NCI-H524 treated with DMSO at 0.1 percent for 48 hours (cell line): Measurements from ENCODE around the gene MTSS2.

Experiments used
- DNase-seq: peaks from one replicate; lab custom pipeline; 2025; lab: John Stamatoyannopoulos, UW

Gene MTSS2

DNA sequence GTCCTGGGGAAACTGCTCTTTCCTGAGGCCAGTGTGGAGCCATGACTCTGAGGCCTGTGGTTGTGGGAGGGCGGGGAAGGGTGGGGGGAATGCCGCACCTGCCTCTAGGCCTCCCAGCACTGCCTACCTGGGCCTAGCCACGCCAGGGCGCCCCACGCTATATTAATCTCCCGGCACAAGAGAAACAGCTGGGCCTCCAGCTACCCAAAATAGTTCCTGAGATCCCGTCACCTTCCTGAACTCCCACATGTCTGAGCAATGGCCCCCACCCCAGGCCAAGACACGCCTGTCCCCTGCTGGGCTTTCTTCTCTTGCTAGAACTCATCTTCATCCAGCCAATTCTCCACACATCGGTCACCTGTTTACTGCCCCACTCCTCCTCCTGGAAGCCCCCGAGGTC lies 13.0 kb upstream of the MTSS2 start:
- DNase-seq, result no peak

DNA sequence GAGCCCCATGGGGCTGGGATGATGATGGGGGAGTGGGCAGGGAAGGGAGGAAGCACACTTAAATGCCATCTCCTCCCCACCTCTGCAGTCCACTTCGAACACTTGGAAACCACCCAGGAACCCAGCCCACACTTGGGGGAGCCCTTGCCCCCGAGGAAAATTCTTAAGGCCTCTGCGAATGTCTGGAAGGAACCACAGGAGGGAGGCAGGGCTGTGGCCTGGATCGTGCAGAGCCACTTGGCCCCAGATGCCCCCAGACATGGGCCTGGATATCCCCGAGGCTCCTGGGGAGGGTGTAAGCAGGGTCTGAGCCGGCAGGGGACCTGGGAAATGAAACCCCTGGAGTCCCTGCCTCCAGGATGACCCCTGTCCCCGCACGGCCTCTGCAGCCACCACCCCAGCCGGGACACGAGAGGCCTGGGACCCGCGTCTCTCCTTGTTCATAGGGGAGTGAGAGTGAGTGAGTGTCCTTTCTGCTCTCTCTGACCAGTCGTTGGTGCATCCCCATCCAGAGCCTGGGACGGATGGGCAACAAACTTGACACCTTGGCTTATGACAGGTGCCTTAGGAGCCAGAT lies 11.8 kb upstream of the MTSS2 start:
- no peak for DNase-seq

DNA sequence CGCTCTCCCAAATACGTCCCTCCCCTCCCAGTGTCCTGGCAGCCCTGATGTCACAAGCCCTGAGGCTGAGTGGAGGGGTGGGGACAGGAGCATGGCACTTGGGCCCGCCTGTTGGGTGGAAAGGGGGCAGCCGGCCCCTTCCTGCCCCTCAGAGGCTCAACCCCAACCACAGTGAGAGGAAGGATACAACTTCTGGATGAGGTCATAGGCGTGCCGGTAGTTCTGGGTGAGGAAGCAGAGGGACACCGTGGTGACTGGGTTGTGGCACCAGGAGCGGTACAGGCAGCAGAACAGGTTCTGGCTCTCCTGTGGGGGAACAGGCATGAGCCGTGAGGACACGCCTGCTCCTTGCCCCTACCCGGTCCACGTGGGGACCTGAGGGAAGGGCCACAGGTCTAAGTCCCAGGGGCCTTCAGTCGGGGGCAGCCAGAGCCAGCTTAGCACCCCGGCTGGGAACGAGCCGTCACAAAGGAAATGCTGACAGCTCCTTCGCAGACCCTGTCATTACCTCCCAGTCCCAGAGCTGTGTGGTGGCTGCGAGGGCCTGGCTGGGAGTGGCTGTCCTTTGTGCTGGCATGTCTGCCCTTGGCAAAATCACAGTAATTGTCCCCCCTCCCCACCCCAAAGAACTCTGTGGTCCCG lies 11.2 kb upstream of the MTSS2 start:
- no peak for DNase-seq

- DNase-seq, result no peak
These were observed 10.5 kb upstream of the MTSS2 start for GRCh38 chr16:70696355-70696754.

DNA sequence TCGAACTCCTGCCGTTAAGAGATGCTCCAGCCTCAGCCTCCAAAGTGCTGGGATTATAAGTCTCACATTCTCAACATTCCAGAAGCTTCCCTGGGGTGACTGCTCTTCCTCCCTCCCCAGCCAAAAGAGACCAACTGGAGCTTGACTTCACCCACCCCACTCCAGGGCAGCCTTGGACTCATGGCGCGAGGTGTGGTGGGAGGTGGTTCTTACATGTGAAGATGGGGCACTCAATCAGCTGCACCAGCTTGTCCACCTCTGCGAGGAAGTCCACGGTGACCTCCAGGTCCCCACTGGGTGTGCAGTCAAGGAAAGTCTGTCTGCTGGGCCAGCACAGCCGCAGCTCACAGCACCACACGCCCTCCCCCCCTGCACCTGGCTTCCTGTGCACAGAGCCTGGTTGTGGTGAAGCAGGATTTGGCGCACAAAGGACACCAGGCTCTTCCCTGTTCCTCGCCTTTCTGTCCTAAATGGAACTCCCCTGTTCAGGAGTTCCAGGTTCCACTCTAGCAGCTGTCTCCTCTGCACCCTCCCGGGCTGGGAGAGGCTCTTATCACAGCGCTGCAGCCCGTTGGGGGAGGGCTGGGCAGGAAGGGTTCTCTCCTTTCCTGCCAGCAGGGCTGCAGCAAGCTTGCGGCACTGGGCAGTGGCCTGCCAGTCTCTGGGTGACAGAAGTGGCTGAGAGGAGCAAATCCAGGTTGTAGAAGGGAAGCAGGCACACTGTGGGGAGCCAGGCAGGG lies 9.6 kb upstream of the MTSS2 start:
- no peak for DNase-seq

GRCh38 chr16:70694868-70695218 lies 9.0 kb upstream of the MTSS2 start:
- no peak for DNase-seq

DNA sequence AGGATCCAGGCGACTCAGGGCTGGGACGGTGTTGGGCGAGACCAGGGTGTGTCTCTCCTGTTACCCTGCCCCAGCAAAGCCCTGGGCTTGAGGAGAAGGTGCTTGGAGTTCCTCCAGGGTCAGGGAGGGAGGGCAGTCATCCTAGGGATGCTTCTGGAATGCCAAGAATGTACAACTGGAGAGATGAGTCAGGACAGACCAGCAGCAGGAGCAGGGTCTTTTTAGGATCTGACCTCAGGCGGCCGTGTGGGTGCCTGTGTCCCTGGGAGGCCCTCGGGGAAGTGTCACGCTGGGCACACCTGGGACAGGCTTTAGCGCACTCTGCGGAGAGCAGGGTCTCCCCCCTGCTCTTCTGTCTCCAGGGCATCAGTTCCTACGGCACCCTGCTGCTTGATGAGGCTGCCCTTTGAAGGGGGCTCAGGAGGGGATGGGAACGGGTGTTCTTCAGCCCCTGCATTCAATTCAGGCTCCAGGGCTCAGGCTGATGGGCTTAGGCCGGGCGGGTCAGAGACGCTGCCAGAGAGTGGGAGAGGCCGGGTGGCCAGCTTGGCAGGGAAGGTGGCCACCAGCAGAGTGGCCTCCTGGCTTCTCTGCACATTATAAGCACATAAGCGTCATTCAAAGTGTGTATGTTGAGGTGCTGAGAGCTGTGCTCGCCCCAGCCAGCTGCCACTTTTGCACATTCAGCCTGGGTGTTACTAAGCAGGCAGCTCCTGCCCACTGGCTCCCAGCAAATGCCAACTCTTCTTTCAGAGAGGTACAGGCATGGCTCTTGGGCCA lies 8.4 kb upstream of the MTSS2 start:
- DNase-seq, result no peak

GRCh38 chr16:70692873-70693671 lies 7.2 kb upstream of the MTSS2 start:
- DNase-seq, result no peak

- DNase-seq, result no peak
These were observed 6.4 kb upstream of the MTSS2 start for GRCh38 chr16:70692130-70692872.

DNA sequence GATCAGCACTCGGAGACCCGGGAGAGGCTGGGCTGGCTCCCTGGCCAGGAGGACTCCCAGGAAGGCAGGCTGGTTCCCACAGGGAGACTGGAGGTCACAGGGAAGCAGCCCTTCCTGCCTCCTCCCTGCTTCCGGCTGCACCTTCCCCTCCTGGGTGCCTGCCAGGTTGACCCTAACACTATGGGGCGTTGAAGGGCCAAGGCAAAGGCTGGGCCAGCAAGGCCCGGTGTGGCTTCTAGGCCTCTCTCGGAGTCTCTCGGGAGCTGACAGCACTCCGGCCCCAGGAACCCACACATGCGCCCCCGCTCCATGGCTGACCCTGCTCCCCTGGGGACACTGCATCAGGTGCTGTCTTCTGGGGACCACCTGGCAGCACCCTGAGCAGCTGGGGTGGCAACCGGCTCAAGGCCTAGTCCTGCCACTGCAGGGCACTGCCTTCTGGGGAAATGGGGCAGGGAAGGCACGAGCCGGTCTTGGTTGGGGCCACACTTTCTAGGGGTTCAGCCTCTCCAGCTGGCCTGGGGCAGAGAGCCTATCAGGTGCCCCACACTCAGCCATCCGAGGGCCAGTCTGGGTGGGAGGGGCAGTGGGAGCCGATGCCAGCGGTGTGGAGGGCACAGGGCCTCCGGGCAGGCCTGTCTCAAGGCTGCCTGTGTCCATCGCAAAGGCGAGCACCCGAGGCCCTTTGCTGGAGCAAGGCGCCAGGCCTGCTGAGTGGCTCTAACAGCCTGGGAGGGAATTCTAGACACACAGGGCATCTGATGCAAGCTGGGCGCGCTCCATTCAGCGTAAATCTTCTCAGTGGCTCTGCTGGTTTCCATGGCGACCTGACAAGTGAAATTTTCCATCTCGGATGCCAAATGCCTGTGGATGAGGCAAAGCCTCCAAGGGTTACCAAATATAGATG lies 5.6 kb upstream of the MTSS2 start:
- no peak for DNase-seq

DNA sequence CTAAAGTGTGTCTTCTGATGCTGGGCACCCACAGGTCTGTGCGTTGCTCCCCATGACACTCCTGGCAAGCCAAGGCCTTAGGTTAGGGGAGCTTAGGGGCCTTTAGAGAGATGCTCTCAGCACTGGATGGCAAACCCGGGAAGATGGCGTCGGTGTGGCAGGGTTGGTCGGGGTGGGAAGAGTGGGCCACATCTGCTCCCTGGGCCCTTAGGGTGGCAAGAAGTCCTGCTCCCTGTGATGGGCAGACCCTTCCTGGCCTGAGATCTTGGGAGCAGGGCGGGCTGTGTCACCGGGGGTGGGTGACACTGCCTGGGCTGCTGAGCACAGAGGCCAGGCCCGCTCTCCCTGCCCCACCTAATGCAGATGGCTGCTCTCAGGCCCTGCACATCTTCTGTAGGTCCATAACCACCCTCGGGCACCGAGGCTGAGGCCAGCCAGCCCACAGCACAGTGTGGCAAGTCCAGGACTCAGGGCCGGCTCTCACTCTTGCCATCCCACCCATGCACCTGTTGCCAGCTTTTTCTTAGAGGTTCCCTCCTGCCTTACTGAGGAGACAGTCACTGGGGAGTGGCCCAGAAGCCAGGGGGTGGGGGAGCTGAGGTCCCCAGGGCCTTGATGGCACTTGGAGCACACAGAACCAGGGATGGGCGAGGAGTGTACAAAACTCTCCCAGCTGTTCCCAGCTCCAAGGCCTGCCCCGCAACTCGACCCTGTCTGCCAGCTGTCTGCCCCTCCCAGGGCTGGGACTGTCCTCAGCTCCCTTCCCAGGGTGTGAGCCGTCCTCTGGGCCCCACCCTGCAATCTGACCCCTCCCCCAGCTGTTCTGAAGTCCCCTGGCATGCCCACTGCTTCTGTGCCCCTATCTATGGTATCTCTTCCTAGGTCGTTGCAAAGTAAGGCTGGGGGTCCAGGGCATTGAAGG lies 4.4 kb upstream of the MTSS2 start:
- DNase-seq, result no peak

- no peak for DNase-seq
These were observed 3.4 kb upstream of the MTSS2 start for GRCh38 chr16:70689035-70689969.

DNA sequence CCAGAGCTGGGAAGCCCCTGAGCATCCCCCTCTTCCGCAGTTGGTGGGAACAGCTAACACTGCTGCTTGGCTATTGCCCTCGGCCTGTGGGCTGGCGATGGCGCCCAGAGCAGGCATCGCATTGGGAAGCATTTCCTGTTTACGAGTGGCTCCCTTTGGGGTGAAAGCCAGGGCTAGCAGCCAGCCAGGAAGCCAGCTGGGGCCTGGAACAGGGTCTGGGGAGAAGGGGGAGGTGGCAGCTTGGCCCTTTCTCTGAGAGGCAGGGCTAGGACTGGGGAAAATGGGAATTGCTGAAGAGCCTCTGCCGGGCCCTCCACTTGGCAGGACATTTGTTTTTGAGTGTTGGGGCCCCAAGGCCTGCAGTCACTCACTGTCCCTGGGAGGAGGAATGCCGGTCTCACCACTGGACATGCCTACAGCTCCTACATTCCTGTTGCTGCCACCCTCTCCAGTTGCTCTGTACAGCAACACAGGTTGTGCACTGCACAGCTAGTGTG lies 2.4 kb upstream of the MTSS2 start:
- no peak for DNase-seq

- no peak for DNase-seq
These were observed 1.9 kb upstream of the MTSS2 start for GRCh38 chr16:70687671-70688245.

DNA sequence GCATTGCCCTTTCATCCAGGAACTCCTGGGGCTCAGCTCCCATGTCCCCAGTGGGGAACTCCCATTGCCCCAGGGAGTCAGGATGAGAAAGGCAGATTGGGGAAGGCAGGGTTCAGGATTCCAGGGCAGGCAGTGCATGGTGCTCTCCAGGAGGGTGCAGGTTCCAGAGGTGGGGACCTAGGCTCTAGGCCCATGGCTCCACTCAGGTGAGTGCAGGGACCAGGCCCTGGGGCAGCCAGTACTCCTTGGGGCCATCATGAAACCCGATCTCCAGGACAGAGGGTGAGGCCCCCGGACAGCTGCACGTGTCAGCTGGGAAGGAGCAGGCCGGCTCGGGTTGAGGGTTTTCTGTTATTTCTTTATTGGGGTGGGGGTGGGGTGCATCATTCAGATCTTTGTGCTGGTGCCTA lies 1.3 kb upstream of the MTSS2 start:
- DNase-seq, result peak; percentile 38

GRCh38 chr16:70686376-70687101 lies 686 bp upstream of the MTSS2 start:
- DNase-seq, result no peak
